VCaP (cell line): ENCODE results near the gene FNDC3B.

Experiments
- H3K27ac ChIP-seq: fragments of 450-650 bp; 2 replicates; pipeline ENCODE4 v1.5.1; 2017
- CTCF ChIP-seq: fragments of 450-650 bp; conservative IDR thresholded peaks from 2 replicates; pipeline ENCODE4 v1.5.1; 2017; ENCODE audit warnings: mild to moderate bottlenecking, moderate library complexity

The FNDC3B gene

GRCh38 chr3:172157564-172158258 lies 118.3 kb downstream of the FNDC3B start:
- H3K27ac ChIP-seq, result no peak overlapping the region
- TF ChIP-seq CTCF, result no peak

GRCh38 chr3:172158741-172159140 lies 119.4 kb downstream of the FNDC3B start:
- no peak overlapping the region for H3K27ac ChIP-seq
- TF ChIP-seq CTCF, result no peak

DNA sequence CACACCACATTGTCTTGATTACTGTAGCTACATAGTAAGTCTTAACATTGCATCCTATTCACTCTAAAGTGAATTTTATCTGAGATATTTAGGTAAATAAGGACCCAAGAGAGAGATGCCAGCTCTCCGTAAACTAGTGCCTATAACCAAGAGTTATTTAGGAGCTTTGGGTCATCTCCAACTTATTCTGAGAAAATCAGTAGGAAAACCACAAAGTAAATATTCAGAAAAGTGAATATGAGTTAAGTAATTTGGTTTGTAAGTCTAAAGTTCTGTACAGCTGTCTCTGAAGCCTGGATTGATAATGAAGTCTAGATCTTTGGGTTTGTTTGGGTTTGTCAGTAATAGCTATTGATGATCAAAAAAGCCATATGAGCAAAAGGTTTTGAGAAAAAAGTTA lies 120.0 kb downstream of the FNDC3B start:
- H3K27ac ChIP-seq, result no peak overlapping the region
- TF ChIP-seq CTCF, result no peak

DNA sequence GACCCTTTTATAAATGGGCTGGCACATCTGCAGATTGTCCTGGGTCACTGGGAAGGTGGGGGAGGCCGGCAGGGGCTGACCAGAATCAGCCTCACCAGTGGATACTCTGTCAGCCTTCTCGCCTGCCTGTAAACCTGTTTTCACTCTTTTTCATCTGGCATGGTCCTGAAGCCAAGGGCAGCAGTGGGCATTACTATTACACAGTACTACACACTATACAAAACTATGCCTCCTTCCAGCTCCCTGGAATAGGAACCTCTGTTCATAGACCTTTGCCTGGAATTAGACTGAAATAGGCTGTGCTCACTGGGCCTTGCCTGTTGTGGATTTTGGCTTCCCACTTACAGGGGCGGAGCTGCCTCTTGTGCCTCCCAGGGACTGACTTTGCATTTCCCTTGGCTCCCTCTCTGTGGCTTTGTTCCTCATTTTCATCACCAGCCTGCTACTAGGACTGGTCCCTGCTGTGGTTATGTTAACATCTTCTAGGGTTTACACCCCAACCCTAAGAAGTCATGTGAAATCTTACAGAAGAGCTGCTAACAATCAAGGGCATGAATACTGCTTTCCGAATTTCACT lies 120.7 kb downstream of the FNDC3B start:
- no peak overlapping the region for H3K27ac ChIP-seq
- no peak for TF ChIP-seq CTCF

DNA sequence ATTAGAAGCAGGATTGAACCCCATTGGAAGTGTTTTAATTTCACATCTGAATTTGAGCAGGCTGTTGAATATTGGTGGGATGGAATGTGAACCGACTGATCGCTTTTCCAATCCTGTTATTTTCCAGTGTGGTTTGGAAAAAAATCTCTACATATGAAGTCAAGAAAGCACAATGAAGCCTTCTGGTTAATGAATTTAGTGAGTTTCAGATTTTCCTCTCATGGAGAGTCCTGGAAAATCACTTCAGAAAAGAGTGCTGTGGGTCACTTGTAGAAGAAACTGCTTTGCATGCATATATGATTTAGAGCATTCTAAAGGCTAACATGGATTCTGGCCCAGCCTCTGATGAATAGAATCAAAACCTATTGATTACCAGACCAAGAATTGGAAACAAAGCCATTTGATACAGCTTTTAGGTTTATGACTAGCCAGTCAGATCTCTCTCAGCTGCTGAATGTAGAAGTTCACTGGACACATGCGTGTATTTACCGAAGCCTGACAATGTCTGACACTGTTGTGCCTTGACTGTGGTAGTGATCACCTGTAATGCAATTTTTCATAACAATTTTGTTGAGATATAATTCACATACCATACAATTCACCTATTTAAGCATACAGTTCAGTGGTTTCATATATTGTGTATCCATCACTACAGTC lies 121.9 kb downstream of the FNDC3B start:
- no peak for TF ChIP-seq CTCF
- no peak overlapping the region for H3K27ac ChIP-seq

DNA sequence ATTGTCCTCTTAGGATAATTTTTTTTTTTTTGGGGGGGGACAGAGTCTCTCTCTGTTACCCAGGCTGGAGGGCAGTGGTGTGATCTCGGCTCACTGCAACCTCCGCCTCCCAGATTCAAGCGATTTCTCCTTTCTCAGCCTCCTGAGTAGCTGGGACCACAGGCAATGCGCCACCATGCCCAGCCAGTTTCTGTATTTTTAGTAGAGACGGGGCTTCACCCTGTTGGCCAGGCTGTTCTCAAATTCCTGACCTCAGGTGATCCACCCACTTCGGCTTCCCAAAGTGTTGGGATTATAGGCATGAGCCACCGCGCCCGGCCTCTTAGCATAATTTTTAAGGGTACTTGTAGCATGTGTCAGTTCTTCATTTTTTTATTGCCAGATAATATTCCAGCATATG lies 122.6 kb downstream of the FNDC3B start:
- TF ChIP-seq CTCF, result no peak
- no peak overlapping the region for H3K27ac ChIP-seq

DNA sequence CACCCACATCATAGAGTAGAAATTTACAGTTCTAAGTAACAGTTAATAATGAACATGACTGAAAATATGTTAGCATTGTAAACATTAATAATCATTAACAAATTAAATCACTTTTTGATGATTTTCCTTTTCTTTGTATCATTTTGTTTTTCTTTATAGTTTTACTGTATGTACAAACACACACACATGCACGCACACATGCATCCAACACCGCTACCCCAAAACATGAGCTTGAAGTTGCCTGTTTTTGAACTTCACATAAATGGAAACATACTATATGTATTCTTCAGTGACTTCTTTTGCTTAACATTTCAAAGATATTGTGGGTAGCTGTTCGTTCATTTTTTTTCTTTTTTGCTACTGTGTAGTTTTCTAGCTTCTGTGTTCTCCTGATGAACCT lies 123.9 kb downstream of the FNDC3B start:
- TF ChIP-seq CTCF, result no peak
- H3K27ac ChIP-seq, result no peak overlapping the region
